ENCODE measurements around the gene KLHL17. TPM values are rescaled to one million over a fixed set of nuclear protein-coding genes. Genes with fewer than 3 reads are reported as not detected.

Gene KLHL17
- total RNA-seq, 4 donors from 2014 or later = 1.3 to 5.7 (median 2.3) TPM

DNA sequence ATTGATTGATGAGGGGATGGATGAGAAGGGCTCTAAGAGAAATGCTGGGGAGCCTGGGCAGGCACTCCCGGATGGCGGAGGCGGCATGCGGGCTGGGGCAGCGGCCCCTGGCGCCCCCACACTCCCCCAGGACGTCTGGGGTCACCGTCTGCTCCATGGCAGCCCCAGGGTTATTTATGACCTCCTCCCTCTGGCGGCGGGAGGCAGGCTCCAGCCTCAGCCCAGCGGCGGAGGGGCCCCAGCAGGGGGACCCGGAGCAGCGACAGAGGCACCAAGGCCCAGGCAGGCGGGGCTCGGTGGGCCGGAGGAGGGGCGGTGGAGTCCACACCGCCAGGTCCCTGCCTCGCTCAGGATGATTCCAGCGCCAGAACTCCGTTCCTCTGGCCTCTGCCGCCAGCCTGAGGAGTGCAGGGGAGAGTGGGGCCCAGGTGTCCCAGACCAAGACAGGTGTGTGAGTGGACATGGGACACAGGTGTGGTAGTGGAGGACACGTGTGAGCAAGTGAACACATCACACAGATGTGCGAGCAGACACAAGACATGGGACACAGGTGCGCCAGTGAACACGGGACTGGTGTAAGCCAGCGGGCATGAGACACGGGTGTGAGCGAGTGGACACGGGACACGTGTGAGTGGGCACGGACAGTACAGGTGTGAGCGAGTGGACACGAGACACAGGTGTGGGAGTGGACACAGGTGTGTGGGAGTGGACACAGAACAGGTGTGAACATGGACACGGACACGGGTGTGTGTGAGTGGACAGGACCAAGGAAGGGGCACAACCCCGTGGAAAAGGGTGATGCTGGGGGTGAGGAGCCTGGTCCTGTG is 39.2 kb upstream of the KLHL17 start:
- intact Hi-C loops (cut with DNase I; ENCODE audit: low total_unique reads) = loop anchor here (1.0 to 5.0 kb wide), 3 partner anchors 17 to 186 kb away; partner anchors contain the start of gene HES4

DNA sequence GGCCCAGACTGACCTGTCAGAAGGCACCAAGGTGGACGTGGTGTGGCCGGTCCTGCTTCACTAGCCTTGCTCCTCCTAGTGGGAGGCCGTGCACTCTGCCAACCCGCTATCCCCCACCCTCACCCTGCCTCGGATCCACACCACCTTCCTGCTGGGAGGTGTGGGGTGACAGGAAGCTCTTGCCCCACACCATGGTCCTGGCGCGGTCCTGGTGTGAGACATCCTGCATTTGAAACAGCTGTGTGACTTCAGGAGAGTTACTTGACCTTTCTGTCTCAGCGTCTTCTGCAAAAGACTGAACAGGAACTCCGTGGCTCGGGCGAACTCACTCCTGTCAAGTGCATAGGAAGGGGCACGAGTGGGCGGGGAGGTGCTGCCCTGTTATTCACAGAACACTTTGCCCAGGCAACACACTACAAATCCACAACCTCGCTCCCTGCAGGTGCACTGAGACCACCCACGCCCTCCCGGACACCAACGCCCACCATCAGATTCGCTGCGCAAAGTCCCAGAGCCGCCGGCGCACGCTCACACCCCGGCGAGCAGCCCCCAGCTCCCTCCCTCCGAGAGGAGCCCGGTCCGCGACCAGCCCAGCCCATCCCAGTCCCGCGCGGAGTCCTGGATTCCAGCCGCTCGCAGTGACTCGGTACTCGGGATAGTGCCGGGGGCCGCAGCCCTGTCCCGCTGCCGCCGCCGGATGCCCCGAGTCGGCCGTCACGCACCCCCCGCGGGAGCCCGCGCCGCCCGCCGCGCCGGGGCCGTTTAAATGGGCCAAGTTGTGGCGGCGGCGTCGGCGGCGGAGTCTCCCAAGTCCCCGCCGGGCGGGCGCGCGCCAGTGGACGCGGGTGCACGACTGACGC is 37.0 kb upstream of the KLHL17 start, which contains the start of gene SAMD11:
SAMD11 (plus strand) TSS at position 793 of the 860 bp plus-strand sequence. CDS start 509 bp downstream, outside the sequence.
- H3K27ac ChIP-seq = no peak within 1 kb of the TSS
- H3K27me3 ChIP-seq = peaks cover 31 to 59% (median 39%) of the 10 kb centered on the region in 3 donors
- no peaks in the 10 kb centered on the region for H3K9me3 ChIP-seq
- DNase-seq = peak; percentile 53 to 77
- no peak for TF ChIP-seq POLR2A (IDR thresholded peaks at IDR 0.05)
- TF ChIP-seq, protein P1, sequence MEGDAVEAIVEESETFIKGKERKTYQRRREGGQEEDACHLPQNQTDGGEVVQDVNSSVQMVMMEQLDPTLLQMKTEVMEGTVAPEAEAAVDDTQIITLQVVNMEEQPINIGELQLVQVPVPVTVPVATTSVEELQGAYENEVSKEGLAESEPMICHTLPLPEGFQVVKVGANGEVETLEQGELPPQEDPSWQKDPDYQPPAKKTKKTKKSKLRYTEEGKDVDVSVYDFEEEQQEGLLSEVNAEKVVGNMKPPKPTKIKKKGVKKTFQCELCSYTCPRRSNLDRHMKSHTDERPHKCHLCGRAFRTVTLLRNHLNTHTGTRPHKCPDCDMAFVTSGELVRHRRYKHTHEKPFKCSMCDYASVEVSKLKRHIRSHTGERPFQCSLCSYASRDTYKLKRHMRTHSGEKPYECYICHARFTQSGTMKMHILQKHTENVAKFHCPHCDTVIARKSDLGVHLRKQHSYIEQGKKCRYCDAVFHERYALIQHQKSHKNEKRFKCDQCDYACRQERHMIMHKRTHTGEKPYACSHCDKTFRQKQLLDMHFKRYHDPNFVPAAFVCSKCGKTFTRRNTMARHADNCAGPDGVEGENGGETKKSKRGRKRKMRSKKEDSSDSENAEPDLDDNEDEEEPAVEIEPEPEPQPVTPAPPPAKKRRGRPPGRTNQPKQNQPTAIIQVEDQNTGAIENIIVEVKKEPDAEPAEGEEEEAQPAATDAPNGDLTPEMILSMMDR (IDR thresholded peaks at IDR 0.05 in 4 of 5, conservative IDR thresholded peaks at IDR 0.05 in 1 of 5) = no peak
- ATAC-seq = peak; percentile 79 to 82
- H3K4me3 ChIP-seq = peak within 1 kb of the TSS; percentile 48 to 54 (median 50)
- no peaks in the 10 kb centered on the region for H3K36me3 ChIP-seq
- intact Hi-C loops (cut with DNase I; ENCODE audit: low total_unique reads) (loop anchor here (5.0 kb wide), 1 partner anchor 79 kb away; the partner anchor contains the start of gene HES4), in situ Hi-C loops (cut with MboI; ENCODE audit: low sequenced_read_pairs in 4 of 4) (no loop called here)
- H3K4me1 ChIP-seq = peaks cover 15 to 32% of the 10 kb centered on the region in 2 donors

More for the DNA sequence above, 39.2 kb upstream of the KLHL17 start:
- in situ Hi-C loops (cut with MboI; ENCODE audit: low sequenced_read_pairs in 4 of 4) = no loop called here
- Histone ChIP-seq H3K27me3 (peaks cover 16 to 52% (median 25%) of the 10 kb centered on the region in 3 donors), H3K36me3 (no peaks in the 10 kb centered on the region), H3K9me3 (no peaks in the 10 kb centered on the region), H3K27ac (no peak overlapping the region), H3K4me3 (peak overlapping the region in 1 of 4 donors; percentile 7), H3K4me1 (peaks cover 15 to 32% of the 10 kb centered on the region in 2 donors)
- ATAC-seq = peak; percentile 59 to 60
- peak in 1 of 2 donors; percentile 51 for DNase-seq
- TF ChIP-seq, protein P1 (IDR thresholded peaks at IDR 0.05 in 4 of 5, conservative IDR thresholded peaks at IDR 0.05 in 1 of 5) = peak; percentile 34 to 74 (median 55)
- no peak for TF ChIP-seq POLR2A (IDR thresholded peaks at IDR 0.05)

DNA sequence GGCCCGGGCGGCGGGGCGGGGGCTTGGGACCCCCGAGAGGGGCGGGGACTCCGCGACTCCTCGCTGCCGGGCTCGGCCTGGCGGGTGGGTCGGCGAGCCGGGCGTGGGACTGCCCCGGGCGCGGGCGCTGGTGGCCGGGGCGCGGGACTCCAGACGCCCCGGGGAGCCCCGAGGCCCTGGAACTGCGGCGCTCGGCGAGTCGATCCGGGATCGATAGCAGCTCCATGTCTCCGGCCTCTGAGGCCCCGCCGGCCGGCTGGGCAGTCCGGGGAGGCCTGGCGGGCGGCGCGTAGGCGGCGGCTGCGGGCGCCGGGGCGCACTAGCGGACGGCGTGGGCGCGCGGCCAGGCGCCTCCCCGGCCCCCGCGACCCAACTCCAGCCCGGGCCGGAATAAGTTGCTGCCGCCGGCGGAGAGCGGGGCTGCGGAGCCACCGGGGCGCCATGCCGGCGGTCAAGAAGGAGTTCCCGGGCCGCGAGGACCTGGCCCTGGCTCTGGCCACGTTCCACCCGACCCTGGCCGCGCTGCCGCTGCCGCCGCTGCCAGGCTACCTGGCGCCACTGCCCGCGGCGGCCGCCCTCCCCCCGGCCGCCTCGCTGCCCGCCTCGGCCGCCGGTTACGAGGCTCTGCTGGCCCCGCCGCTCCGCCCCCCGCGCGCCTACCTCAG is 36.3 kb upstream of the KLHL17 start:
- H3K27ac ChIP-seq = no peak overlapping the region
- intact Hi-C loops (cut with DNase I; ENCODE audit: low total_unique reads) (loop anchor here (5.0 kb wide), 1 partner anchor 78 kb away; the partner anchor contains the start of gene HES4), in situ Hi-C loops (cut with MboI; ENCODE audit: low sequenced_read_pairs in 4 of 4) (no loop called here)
- peaks cover 15 to 32% of the 10 kb centered on the region in 2 donors for H3K4me1 ChIP-seq
- DNase-seq = no peak
- H3K36me3 ChIP-seq = no peaks in the 10 kb centered on the region
- no peaks in the 10 kb centered on the region for H3K9me3 ChIP-seq
- no peak for TF ChIP-seq POLR2A (IDR thresholded peaks at IDR 0.05)
- TF ChIP-seq, protein P1 (IDR thresholded peaks at IDR 0.05 in 4 of 5, conservative IDR thresholded peaks at IDR 0.05 in 1 of 5) = no peak
- H3K4me3 ChIP-seq = peak overlapping the region; percentile 47 to 54 (median 48)
- peak in 1 of 2 donors; percentile 31 for ATAC-seq
- H3K27me3 ChIP-seq = peaks cover 31 to 55% (median 39%) of the 10 kb centered on the region in 3 donors
